HG03064 (cell line): ENCODE data around the gene WDFY1.
"Not testable (repeated sequence)": the region's sequence is repeated elsewhere in the genome, so short reads cannot be mapped to it uniquely, and the experiment has no call there.

ENCODE experiments used
- ATAC-seq: cut with Tn5 transposase; IDR thresholded peaks from one replicate; pipeline ENCODE4 v1.9.1; 2021; ENCODE audit warnings: low read depth; ENCODE audit not compliant: unreplicated experiment

The WDFY1 gene

DNA sequence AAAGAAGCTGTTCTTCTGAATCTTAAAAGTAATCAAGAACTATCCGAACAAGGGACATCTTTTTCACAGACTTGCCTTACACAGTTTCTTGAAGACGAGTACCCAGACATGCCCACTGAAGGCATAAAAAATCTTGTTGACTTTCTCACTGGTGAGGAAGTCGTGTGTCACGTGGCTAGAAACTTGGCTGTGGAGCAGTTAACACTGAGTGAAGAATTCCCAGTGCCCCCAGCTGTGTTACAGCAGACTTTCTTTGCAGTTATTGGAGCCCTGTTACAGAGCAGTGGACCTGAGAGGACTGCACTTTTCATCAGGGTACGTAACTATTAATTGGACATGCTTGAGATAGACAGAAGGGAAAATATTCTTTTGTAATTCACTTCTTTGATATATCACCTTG is 14.6 kb upstream of the WDFY1 start:
- no peak for ATAC-seq

DNA sequence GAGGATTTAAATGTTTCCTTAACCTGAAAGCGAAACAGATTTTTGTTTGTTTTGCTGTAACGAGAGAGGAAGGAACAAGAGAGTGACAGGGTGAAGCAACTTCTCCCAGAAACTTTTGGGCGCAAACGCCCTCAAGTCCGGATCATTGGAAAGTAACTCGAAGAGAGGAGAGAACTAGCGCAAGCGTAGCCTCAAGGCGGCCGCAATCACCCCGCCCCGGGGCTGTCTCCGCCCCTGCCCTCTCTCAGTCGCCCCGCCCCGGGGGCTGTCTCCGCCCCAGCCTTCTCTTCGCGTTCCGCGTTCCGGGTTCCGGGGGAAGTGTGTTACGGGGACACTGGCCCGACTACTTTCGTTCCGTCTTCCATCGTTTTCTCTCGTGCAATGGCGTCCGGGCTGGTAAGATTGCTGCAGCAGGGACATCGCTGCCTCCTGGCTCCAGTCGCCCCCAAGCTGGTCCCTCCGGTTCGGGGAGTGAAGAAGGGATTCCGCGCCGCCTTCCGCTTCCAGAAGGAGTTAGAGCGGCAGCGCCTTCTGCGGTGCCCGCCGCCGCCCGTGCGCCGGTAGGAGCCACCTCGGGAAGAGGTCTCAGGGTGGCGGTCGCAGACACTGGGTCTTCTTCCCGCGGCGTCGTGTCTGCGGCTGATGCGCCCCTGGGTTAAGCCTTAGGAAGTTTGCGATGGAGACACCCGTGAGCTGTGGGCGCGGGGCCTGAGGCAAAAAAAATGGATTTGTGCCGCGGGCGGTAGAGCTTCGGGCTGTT is 12.1 kb upstream of the WDFY1 start, which contains the start of gene MRPL44:
Gene MRPL44, plus strand, starts transcription at position 372 of the 760 bp plus-strand sequence. Its CDS starts 10 bp downstream, at position 382.
- ATAC-seq = peak; percentile 88

DNA sequence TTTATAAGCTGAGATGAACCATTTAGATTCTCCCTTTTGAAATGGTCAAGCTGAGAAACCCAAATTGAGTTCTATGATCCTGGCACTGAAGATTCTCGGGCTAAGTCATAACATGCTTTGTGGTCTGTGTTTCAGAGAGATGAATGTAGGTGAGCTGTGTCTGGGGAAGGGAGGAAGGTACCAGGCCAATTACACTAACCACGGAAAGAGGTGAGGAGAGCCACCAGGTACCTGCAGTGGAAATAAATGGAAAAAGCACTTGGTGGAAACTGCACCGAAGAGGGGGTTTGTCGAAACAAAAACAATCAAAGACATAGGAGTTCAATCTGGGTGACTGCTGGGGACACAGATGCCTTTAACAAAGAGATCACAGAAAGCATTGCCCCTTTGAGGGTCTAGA is 11.2 kb upstream of the WDFY1 start:
- no peak for ATAC-seq

DNA sequence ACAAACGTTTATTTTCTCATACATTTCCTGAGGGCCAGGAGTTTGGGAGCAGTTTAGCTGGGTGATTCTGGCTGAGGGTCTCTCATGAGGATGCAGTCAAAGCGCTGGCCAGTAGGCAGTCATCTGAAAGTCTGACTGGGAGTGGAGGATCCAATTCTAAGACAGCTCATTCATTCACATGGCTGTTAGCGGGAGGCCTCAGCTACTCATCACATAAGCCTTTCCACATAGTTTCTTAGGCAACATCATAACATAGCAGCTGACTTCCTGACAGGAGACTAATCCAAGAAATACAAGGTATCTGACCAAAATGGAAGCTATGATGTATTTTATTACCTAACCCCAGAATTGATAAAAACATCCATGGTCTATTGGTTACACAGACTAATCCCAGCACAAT is 9.3 kb upstream of the WDFY1 start:
- ATAC-seq = no peak

DNA sequence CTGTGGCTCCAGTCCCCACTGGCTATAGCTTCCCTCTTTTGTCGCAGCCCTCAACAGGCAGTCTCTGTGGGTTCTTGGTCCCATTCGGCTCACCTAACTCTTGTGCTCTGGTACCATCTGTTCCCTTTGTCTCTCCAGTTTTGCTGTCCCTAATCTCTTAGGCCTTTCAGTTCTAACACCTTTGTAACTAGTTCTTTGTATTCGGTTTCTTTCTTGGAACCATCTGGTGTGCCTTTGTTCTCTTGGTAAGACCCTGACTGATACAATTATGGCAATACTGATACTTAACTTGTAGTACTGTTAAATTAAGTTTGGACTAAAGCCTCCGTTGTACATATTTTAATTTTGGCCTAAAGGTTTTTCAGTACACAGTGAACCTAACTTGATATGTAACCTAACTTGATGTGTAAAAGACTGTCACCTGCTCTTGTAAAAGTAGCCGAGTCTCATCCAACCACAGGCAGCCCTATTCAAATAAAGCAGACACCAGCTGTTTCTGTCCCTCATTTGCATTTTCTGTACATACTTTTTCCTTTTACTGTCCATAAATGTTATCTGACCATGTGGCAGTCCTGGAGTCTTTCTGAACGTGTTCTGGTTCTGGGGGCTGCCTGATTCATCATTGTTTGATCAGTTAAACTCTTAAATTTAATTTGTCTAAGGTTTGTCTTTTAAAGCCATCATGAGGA is 7.3 kb upstream of the WDFY1 start:
- peak; percentile 46 for ATAC-seq

DNA sequence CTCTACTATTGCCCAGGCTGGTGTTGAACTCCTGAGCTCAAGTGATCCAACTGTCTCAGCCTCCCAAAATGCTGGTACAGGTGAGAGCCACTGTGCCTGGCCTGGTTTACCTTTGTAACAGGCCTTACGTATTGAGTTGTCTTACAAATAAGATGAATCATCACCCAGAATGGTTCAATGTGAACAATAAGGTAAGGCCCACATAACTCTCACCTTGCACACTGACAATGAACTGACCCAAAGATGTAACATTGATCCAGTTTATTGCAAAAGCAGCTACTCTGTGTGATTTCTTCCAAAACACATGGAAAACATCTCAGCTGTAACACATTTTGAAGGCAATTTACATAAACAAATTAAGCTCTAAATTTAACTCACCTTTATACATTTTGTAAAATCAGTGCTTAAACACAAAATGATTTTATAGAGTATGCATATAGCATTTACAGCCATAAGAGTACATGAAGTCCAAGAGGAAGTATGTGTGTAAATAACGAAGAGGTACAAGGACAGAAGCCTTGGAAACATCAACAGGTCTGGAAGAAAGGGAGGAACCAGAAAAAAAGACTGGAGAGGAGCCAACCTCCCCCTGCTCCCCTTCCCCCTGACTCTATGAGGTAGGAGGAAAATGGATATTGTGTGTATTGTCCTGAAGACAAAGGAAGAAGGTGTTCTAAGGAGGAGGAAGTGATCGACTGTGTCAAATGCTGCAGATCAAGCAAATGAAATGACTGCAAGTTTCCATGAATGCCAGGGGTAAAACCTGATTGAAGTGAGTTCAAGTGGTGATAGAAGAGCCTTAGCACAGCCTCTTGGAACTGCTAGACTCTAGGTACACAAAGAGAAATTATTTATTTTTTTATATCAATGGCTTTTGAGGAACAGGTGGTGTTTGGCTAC is 5.6 kb upstream of the WDFY1 start:
- ATAC-seq = no peak

DNA sequence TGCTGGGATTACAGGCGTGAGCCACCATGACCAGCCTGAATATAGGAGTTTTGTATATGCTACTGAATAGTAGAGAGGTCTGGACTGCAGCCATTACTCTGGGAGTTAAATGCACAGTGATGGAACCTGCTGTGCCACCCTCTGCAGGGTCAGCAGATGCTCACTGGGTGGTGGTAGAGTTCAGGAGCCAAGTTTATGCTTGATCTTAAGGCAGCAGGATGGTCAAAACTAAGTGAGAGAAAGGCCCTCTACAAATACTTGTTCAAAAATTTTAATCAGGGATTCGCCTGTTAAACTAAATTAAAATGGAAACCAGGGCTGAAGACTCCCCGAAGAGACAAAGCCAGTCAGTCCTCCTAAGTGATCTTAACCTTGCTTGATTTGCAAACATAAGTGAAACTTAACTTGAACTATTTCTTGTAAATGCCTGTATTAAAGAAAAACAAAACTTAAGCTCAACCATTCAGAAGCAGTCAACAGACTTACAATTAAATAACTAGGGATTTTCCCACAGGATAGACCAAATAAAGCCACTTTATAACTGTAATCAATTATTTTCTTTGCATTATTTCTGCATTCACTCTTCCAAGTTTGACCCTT is 4.2 kb upstream of the WDFY1 start:
- no peak for ATAC-seq

DNA sequence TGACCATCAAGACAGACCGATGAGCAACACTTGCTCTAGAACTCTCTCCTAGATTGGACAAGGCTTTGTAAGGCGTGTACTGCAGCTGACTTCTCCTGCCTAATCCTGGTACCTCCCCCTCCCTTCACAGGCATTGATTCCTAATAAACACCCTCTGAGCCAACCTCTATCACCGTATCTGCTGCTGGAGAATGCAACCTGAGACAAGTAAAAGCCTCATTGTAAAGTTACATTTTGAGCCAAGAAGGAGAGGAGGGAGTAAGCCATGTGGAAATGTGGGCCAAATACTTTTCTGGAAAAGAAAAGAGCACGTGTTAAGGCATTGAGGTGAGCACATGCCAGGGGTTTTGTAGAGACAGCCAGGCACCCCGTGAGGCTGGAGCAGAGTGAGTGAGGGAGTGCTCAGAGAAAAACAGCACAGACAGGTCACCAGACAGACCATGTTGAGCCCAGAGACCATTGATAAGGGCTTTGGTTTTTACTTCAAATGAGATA is 2.6 kb upstream of the WDFY1 start:
- ATAC-seq = no peak

DNA sequence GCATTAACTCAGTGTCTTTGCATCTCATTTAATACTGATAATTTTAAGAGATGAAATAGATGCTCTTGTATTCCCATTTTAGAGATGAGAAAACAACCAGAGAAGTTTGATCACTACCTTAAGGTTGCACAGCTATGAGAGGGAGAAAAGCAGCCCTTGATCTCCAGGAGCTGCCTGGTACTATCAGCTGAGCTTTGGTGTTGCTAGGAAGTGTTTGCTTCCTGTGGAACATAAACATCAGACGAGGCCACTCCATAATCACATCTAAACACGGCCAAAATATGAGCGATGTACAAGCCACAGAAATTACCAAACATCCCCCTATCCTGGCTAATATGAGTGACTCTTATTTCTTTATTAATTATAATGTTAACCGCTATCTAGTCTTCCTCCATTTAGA is 620 bp upstream of the WDFY1 start:
- no peak for ATAC-seq

DNA sequence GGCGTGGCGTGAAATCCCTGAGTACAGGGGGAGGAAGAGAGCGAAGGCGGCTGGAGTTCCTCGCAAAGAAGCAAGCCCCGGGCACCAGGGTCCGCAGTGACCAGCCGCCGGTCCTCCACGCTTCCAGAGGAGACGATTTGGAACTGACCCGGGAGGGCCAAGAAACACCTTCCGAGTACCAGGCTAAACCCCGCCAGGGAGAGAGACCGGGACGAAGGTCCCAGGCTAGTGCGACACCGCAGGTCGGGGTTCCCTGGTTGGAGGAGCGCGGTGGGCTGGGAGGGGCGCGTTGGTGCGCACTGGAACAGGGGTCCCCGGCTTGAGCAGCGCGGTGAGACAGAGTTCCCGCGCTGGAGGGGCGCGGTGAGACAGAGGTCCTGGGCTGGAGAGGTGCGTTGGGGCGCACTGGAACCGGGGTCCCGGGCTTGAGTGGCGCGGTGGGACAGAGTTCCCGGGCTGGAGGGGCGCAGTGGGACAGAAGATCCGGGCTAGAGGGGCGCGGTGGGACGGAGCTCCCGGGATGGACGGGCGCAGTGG is 901 bp downstream of the WDFY1 start:
- ATAC-seq = no peak

DNA sequence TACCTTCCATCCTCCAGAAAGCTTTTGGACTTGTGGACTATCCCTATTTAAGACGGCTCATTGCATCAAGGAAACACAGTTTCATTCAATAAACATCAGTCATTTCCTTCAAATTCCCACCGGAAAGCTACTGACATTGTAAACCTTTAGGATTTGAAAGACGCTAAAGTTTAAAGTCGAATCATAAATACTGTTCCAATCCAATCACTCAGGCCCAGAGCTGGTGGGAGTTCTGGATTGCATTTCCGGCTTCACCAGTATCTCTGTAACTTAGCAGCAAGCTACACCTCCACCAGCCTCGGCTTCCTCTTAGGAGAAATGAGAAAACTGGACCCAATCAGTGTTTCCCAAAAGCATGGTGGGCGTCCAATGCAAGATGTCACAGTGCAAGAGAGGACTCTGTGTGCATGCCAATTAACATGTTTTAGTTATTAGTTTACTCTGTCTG is 1.6 kb downstream of the WDFY1 start:
- no peak for ATAC-seq

DNA sequence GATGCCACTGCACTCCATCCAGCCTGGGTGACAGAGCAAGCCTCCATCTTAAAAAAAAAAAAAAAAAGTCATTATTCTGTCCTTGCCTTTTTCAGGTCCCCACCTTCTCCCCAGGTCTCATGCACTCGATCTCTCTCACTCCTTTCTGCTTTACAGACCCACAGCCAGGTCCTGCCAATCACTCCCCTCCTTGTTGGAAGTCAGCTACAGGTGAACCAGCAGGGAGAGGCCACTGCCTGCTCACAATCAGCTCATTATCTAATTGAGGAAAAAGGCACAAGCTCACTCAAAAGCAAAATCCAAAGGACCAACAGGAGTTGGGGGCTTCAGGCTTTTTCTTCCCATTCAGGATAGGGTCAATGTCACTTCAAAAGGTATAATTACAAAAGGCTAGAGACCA is 2.0 kb downstream of the WDFY1 start:
- ATAC-seq = no peak

DNA sequence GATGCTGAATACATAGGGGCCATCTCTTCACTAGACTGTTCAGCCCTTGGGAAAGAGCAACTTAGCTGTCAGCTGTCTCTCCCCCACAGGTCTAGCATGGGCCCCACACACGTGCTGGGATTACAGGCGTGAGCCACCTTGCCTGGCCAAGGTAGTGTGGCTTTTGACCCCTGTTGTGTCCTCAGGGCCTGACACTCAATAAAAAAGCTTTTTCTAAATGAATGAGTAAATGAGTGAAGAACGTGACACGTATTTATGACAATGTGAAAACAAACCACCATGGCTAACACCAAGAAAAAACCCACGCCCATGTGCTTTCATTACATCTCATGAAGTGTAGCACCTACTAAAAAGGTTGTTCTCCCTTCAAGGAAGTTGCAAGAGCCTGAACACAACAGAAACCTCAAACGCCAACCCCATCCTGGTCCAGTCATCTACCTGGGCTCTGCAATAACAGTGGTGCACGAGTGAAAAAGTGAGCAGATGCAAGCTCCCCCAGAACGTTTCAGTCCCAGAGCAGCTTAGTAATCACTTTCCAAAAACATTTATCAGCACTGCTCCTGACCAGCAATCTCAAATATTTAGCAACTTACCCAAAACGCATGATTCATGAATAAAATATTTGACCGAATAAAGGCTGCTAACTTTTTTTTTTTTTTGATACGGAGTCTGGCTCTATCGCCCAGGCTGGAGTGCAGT is 3.4 kb downstream of the WDFY1 start:
- peak; percentile 60 for ATAC-seq

DNA sequence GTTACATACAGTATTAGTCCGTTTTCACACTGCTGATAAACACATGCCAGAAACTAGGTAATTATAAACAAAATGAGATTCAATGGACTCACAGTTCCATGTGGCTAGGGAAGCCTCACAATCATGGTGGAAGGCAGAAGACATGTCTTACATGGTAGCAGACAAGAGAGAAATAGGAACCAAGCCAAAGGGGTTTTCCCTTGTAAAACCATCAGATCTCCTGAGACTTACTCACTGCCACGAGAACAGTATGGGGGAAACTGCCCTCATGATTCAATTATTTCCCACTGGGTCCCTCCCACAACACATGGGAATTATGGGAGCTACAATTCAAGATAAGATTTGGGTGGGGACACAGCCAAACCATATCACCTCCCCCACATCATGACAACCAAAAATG is 5.7 kb downstream of the WDFY1 start:
- not testable (repeated sequence) for ATAC-seq

DNA sequence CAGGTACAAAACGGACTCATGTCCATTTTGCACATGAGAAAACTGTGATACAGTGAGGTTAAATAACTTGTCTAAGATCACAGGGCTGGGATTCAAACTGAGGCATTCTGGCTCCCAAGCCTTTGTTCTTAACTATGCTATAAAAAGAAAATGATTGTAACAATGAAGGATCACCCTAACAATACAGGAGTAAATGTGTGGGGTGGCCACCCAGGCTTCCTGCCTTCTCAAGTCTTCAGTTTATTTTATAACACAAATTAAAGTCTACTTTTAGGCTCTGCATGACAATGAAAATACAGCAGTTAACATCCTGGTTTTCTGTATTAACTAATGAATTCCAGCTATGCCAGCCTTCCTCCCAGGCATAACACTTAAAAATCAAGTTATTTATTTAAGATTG is 7.6 kb downstream of the WDFY1 start:
- ATAC-seq = no peak

DNA sequence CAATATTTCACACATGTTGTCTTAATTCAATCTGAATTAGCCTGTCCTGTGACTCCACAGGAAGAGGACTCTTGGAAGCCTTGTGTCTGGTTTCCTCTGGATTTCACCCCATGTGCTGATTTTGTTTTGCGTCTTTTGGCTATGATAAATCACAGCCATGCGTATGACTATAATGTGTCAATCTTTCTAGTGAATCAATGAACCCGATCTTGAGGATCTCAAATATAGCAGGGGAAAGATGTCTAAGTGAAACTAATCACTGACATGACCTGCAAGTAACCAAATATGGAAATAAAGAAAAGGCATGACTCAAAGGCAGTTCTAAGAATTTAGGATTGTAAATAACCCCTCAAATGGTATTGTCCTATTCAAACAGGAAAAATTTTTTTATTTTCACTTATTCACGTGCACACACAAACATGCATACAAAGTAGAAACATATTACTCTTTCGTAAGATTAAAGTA is 8.2 kb downstream of the WDFY1 start:
- no peak for ATAC-seq

DNA sequence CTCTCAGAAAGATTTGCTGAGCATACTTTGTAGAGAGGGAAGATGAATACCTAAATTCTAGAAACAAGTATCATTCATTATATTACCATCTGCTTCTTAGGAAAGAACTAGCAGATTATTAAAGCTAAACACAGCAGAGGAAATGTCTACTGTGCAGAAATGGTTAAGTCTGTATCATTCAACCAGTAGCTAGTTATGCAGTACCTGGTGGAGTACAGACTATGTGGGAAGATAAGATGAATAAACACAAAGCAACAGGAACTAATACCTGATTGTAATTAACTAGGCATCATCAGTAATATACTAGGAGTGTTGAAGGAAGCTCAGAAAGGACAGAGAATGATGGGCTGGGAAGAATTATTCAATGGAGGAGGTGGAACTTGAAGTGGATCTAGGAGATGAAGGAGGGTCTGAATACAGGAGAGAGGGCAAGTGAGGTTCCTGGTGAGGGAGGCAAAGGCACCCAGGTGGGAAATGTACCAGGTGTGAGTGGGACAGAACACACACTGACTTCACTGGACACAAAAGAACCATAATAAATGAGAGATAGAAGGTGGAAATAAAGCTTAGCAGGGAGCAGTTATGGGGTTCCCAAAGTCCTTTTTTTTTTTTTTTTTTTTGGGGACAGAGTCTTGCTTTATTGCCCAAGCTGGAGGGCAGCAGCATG is 9.5 kb downstream of the WDFY1 start:
- no peak for ATAC-seq

DNA sequence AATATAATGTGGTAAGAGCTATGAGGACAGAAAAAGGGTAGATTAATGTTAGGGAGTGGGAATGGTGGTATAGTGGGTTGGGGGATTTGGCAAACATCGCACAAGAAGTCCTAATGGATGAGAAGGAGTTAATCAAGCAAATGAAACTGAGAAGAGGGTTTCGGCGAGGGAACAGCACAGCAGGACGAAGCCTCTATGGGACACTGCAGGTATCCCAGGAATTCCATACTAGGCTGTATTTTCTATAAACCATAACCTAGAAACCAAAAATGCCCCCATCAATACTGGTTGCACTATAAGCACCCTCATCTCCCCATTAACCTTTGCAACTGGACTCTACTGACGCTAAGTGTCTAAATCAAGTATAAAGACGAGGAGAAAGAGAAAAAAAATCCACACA is 10.3 kb downstream of the WDFY1 start:
- ATAC-seq = no peak
